IMR-90 (cell line): ENCODE results near the gene ITGB2. TPM values are rescaled to one million over a fixed set of nuclear protein-coding genes. Genes with fewer than 3 reads are reported as not detected.

Source experiments
- ATAC-seq: fragments of 200-7000 bp; cut with Tn5 transposase; 2 replicates; pipeline ENCODE4 v1.9.1; 2020; ENCODE audit warnings: low read depth, mild to moderate bottlenecking, moderate library complexity
- BruUV-seq: library from RNA; stranded (reverse); fragments of 400-500 nt; replicated peaks from 2 replicates; lab custom pipeline; 2021; lab: Mats Ljungman, UMichigan
- CTCF ChIA-PET: fragments of 300-600 bp; formaldehyde crosslinking; extraction: SDS; loops from one replicate; lab custom pipeline; 2021; ENCODE audit warnings: antibody characterized with exemption; lab: Yijun Ruan, JAX
- POLR2A ChIA-PET: fragments of 300-600 bp; sonication (Branson Sonifier 250); formaldehyde crosslinking; loops from one replicate; lab custom pipeline; 2022; ENCODE audit warnings: antibody characterized with exemption; ENCODE audit not compliant: unreplicated experiment; lab: Charles Lee
- DNase-seq: peaks from one replicate; pipeline ENCODE4 v3.0.0; 2013
- H2AFZ ChIP-seq: replicated peaks from 2 replicates; pipeline ENCODE3; 2013; ENCODE audit warnings: low read length, mild to moderate bottlenecking; ENCODE audit not compliant: poor library complexity
- H2AK5ac ChIP-seq: 2 replicates; pipeline ENCODE4 v1.6.1; 2013; ENCODE audit warnings: low read depth, low read length, inconsistent platforms
- H2AK9ac ChIP-seq: replicated peaks from 2 replicates; pipeline ENCODE3; 2013; ENCODE audit warnings: mild to moderate bottlenecking, low read depth, low read length, moderate library complexity; ENCODE audit not compliant: poor library complexity
- H2BK120ac ChIP-seq: 2 replicates; pipeline ENCODE4 v1.6.1; 2013; ENCODE audit warnings: low read depth, low read length, inconsistent platforms
- H2BK15ac ChIP-seq: 3 replicates; pipeline ENCODE4 v1.6.1; 2013; ENCODE audit warnings: low read depth, low read length, inconsistent platforms
- H2BK20ac ChIP-seq: 2 replicates; pipeline ENCODE4 v1.6.1; 2013; ENCODE audit warnings: low read depth, mild to moderate bottlenecking, inconsistent platforms, low read length, moderate library complexity
- H2BK5ac ChIP-seq: 2 replicates; pipeline ENCODE4 v1.6.1; 2013; ENCODE audit warnings: mild to moderate bottlenecking, low read depth, low read length, inconsistent platforms; ENCODE audit not compliant: poor library complexity, severe bottlenecking
- H3K14ac ChIP-seq: replicated peaks from 2 replicates; pipeline ENCODE4 v1.6.1; 2013; ENCODE audit warnings: low read depth, low read length, inconsistent platforms
- H3K18ac ChIP-seq: 2 replicates; pipeline ENCODE4 v1.6.1; 2013; ENCODE audit warnings: low read depth, low read length, control low read depth
- H3K23ac ChIP-seq: 2 replicates; pipeline ENCODE4 v1.6.1; 2013; ENCODE audit warnings: low read depth, low read length, inconsistent platforms
- H3K27ac ChIP-seq: 2 replicates; pipeline ENCODE4 v1.5.1; 2013; ENCODE audit warnings: mild to moderate bottlenecking, control low read depth, low read length; ENCODE audit not compliant: insufficient read depth
- H3K27me3 ChIP-seq: 2 replicates; pipeline ENCODE4 v1.6.1; 2013; ENCODE audit warnings: low read length; ENCODE audit not compliant: control insufficient read depth, insufficient read depth
- H3K36me3 ChIP-seq: 2 replicates; pipeline ENCODE4 v1.6.1; 2013; ENCODE audit warnings: low read length, mixed read lengths; ENCODE audit not compliant: control insufficient read depth, insufficient read depth
- H3K4ac ChIP-seq: 2 replicates; pipeline ENCODE4 v1.6.1; 2013; ENCODE audit warnings: low read depth, low read length, inconsistent platforms
- H3K4me1 ChIP-seq: 2 replicates; pipeline ENCODE4 v1.6.1; 2013; ENCODE audit warnings: low read length, mixed read lengths; ENCODE audit not compliant: control insufficient read depth, insufficient read depth
- H3K4me2 ChIP-seq: 2 replicates; pipeline ENCODE4 v1.6.1; 2013; ENCODE audit warnings: low read depth, mild to moderate bottlenecking, control low read depth, low read length, moderate library complexity
- H3K4me3 ChIP-seq: 2 replicates; pipeline ENCODE4 v1.5.1; 2013; ENCODE audit warnings: low read depth, mild to moderate bottlenecking, control low read depth, low read length, moderate library complexity; ENCODE audit not compliant: insufficient read depth
- H3K56ac ChIP-seq: 2 replicates; pipeline ENCODE4 v1.6.1; 2013; ENCODE audit warnings: low read length, inconsistent platforms; ENCODE audit not compliant: insufficient read depth; ENCODE audit errors: extremely low read depth
- H3K79me1 ChIP-seq, 2 experiments: 2 replicates each; pipeline ENCODE4 v1.6.1; 2013; ENCODE audit warnings: low read length in 2 of 2, inconsistent platforms in 1 of 2, low read depth in 1 of 2
- H3K9ac ChIP-seq: 2 replicates; pipeline ENCODE4 v1.6.1; 2013; ENCODE audit warnings: low read depth, low read length, control low read depth
- H3K9me1 ChIP-seq: 2 replicates; pipeline ENCODE4 v1.6.1; 2013; ENCODE audit warnings: low read length, inconsistent platforms; ENCODE audit not compliant: insufficient read depth
- H3K9me3 ChIP-seq: 2 replicates; pipeline ENCODE4 v1.6.1; 2013; ENCODE audit warnings: low read length; ENCODE audit not compliant: control insufficient read depth, insufficient read depth
- H4K20me1 ChIP-seq: 2 replicates; pipeline ENCODE4 v1.6.1; 2013; ENCODE audit warnings: low read length, inconsistent platforms; ENCODE audit not compliant: insufficient read depth
- H4K5ac ChIP-seq: 2 replicates; pipeline ENCODE4 v1.6.1; 2013; ENCODE audit warnings: mild to moderate bottlenecking, low read depth, low read length, control low read depth
- H4K8ac ChIP-seq, 2 experiments: 2 replicates each; pipeline ENCODE4 v1.6.1; 2013; ENCODE audit warnings: low read depth in 2 of 2, low read length in 2 of 2, control low read depth in 1 of 2, inconsistent platforms in 1 of 2
- H4K91ac ChIP-seq: 2 replicates; pipeline ENCODE4 v1.6.1; 2013; ENCODE audit warnings: low read depth, low read length, inconsistent platforms; ENCODE audit not compliant: insufficient read depth
- BHLHE40 ChIP-seq: fragments of 150-350 bp; IDR thresholded peaks from 2 replicates; pipeline ENCODE4 v1.6.1; 2016; ENCODE audit warnings: mild to moderate bottlenecking, low read depth, low read length
- CEBPB ChIP-seq: IDR thresholded peaks from 2 replicates; pipeline ENCODE4 v1.6.1; 2012; ENCODE audit warnings: low read depth, low read length, improper control_type of control experiment
- CHD1 ChIP-seq: IDR thresholded peaks from 2 replicates; pipeline ENCODE4 v1.6.1; 2012; ENCODE audit warnings: low read depth, low read length, improper control_type of control experiment
- CTCF ChIP-seq: conservative IDR thresholded peaks from 2 replicates; pipeline ENCODE4 v1.5.1; 2012; ENCODE audit warnings: mild to moderate bottlenecking, low read depth, low read length, improper control_type of control experiment
- ELK1 ChIP-seq: fragments of 150-350 bp; IDR thresholded peaks from 2 replicates; pipeline ENCODE4 v1.6.1; 2016; ENCODE audit warnings: low read depth, mild to moderate bottlenecking, low read length, moderate library complexity, borderline replicate concordance
- FOS ChIP-seq: fragments of 150-350 bp; IDR thresholded peaks from 2 replicates; pipeline ENCODE4 v1.6.1; 2016; ENCODE audit warnings: low read depth, low read length
- MAFK ChIP-seq: IDR thresholded peaks from 2 replicates; pipeline ENCODE4 v1.6.1; 2012; ENCODE audit warnings: low read depth, low read length, improper control_type of control experiment
- MAZ ChIP-seq: IDR thresholded peaks from 2 replicates; pipeline ENCODE4 v1.6.1; 2012; ENCODE audit warnings: low read depth, mild to moderate bottlenecking, low read length, improper control_type of control experiment, moderate library complexity, borderline replicate concordance
- MXI1 ChIP-seq: IDR thresholded peaks from 2 replicates; pipeline ENCODE4 v1.6.1; 2012; ENCODE audit warnings: low read depth, mild to moderate bottlenecking, low read length, moderate library complexity, borderline replicate concordance
- NFE2L2 ChIP-seq: fragments of 150-350 bp; IDR thresholded peaks from 2 replicates; pipeline ENCODE4 v1.6.1; 2016; ENCODE audit warnings: low read depth, mild to moderate bottlenecking, low read length
- POLR2A ChIP-seq: IDR thresholded peaks from 2 replicates; pipeline ENCODE4 v1.6.1; 2012; ENCODE audit warnings: mild to moderate bottlenecking, low read depth, low read length
- RAD21 ChIP-seq: IDR thresholded peaks from 2 replicates; pipeline ENCODE4 v1.6.1; 2012; ENCODE audit warnings: low read length, improper control_type of control experiment
- RCOR1 ChIP-seq: IDR thresholded peaks from 2 replicates; pipeline ENCODE4 v1.6.1; 2012; ENCODE audit warnings: mild to moderate bottlenecking, low read length, improper control_type of control experiment; ENCODE audit not compliant: insufficient replicate concordance
- RFX5 ChIP-seq: IDR thresholded peaks from 2 replicates; pipeline ENCODE4 v1.8.0; 2012; ENCODE audit warnings: low read depth, mild to moderate bottlenecking, low read length, moderate library complexity
- SMC3 ChIP-seq: fragments of 150-350 bp; IDR thresholded peaks from 2 replicates; pipeline ENCODE4 v1.6.1; 2016; ENCODE audit warnings: low read depth, mild to moderate bottlenecking, antibody characterized with exemption, low read length, moderate library complexity
- USF2 ChIP-seq: fragments of 150-350 bp; IDR thresholded peaks from 2 replicates; pipeline ENCODE4 v1.6.1; 2017; ENCODE audit warnings: mild to moderate bottlenecking, antibody characterized with exemption, low read length, low read depth
- WGBS, 2 experiments: methylation state at CpG; one replicate each; pipeline versions ENCODE4 v1.1.5 to v1.1.7; 2013; ENCODE audit warnings: missing lambda C conversion rate in 2 of 2; ENCODE audit not compliant: insufficient read length in 1 of 2; ENCODE audit errors: extremely low coverage in 2 of 2; 5-methylcytosine and 5-hydroxymethylcytosine counted together
- dilution Hi-C: fragments of 300-500 bp; cut with HindIII; formaldehyde crosslinking; loops from one replicate; pipeline ENCODE4 v1.14.3; 2018; ENCODE audit warnings: low sequenced_read_pairs; ENCODE audit not compliant: unreplicated experiment
- in situ Hi-C: fragments of 300-500 bp; cut with MboI; formaldehyde crosslinking; loops from 3 replicates; pipeline ENCODE4 v1.14.3; 2019; ENCODE audit warnings: low sequenced_read_pairs, inconsistent platforms, mixed read lengths
- intact Hi-C: fragments of 100-400 bp; cut with micrococcal nuclease; formaldehyde crosslinking; loops from 2 replicates; pipeline ENCODE4 v1.10.0; 2022
- polyA plus RNA-seq, 3 experiments: library from polyadenylated mRNA; depleted of rRNA; stranded (reverse); fragments of >200 nt; gene quantifications; 2 replicates each; pipeline ENCODE4 v1.2.3, GENCODE V29; 2012; ENCODE audit warnings: low replicate concordance in 1 of 3
- total RNA-seq: library from RNA; depleted of rRNA; stranded (reverse); fragments of >200 nt; gene quantifications from 2 replicates; pipeline ENCODE4 v1.2.3, GENCODE V29; 2012

ITGB2 gene
- total and polyA plus RNA-seq, 2 of the 4 experiments (the other 2 are of a cell fraction): 0.14 TPM; not detected in 1

GRCh38 chr21:44930543-44930981, 9.9 kb upstream of the ITGB2 start:
- no peak overlapping the region for H3K23ac ChIP-seq
- H3K56ac ChIP-seq: no peak overlapping the region
- H4K5ac ChIP-seq: no peak overlapping the region
- H3K9me1 ChIP-seq: peaks cover 10% of the 10 kb centered on the region; the same call in 1 of the 2 replicates
- no peak overlapping the region for H2BK15ac ChIP-seq
- H3K9ac ChIP-seq: no peak overlapping the region
- BruUV-seq: no TSS peak
- 73% methylated on average over 5 of the region's 12 CpGs; no CpG with 5 or more reads in 1 of the 2 experiments for WGBS, 2 experiments
- TF ChIP-seq POLR2A: no peak
- TF ChIP-seq USF2: no peak
- no peak for TF ChIP-seq ELK1
- TF ChIP-seq SMC3: no peak
- TF ChIP-seq CTCF: no peak
- no peak for TF ChIP-seq CHD1
- TF ChIP-seq RCOR1: no peak
- TF ChIP-seq RFX5: no peak
- TF ChIP-seq CEBPB: no peak
- no peak for TF ChIP-seq FOS
- TF ChIP-seq BHLHE40: no peak
- TF ChIP-seq MXI1: no peak
- no peak for TF ChIP-seq MAZ
- TF ChIP-seq RAD21: no peak
- TF ChIP-seq NFE2L2: no peak
- no peak for TF ChIP-seq MAFK
- peaks cover 45% of the 10 kb centered on the region for H4K20me1 ChIP-seq
- dilution Hi-C loops: no loop called here
- DNase-seq: no peak
- no peak overlapping the region for H3K27ac ChIP-seq
- no peak overlapping the region for H2BK120ac ChIP-seq
- no peak overlapping the region for H2AK9ac ChIP-seq
- peaks cover 0 to 3% of the 10 kb centered on the region in 2 experiments; a peak in 1 of 4 replicates for H3K79me1 ChIP-seq
- H4K8ac ChIP-seq: no peak overlapping the region
- no peak for ATAC-seq
- H2AFZ ChIP-seq: no peak overlapping the region
- no peak overlapping the region for H4K91ac ChIP-seq
- peaks cover 7% of the 10 kb centered on the region for H3K9me3 ChIP-seq
- no peak overlapping the region for H2AK5ac ChIP-seq
- no peak overlapping the region for H3K4me3 ChIP-seq
- H3K14ac ChIP-seq: no peak overlapping the region
- H3K4ac ChIP-seq: no peak overlapping the region
- no peak overlapping the region for H3K18ac ChIP-seq
- intact Hi-C loops: no loop called here
- ChIA-PET CTCF (no interaction called here), POLR2A (no interaction called here)
- H3K27me3 ChIP-seq: peaks cover 71% of the 10 kb centered on the region
- H2BK5ac ChIP-seq: no peak overlapping the region
- H3K4me1 ChIP-seq: peaks cover 28% of the 10 kb centered on the region
- no peak overlapping the region for H3K4me2 ChIP-seq
- H3K36me3 ChIP-seq: no peaks in the 10 kb centered on the region
- in situ Hi-C loops: loop anchor here (25.0 kb wide), 1 partner anchor 418 kb away; no protein-coding TSS in a partner anchor
- no peak overlapping the region for H2BK20ac ChIP-seq
